ENCODE data around the gene IFIT3.

DNA sequence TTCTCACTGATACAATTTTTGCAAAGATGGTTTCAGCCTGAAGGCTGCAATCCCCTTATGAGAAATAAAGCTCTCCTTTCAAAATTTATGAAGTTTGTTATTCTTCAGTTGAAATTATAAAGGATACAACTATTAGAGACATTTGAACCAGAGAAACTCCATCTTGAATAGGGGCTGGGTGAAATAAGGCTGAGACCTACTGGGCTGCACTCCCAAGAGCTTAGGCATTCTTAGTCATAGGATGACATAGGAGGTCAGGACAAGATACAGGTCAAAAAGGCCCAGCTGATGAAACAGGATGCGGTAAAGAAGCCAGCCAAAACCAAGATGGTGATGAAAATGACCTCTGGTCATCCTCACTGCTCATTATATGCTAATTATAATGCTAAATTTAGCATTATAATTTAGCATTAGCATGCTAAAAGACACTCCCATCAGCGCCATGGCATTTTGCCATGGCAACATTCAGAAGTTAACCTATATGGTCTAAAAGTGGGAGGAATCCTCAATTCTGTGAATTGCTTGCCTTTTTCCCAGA, 27.7 kb downstream of the IFIT3 start:
- TF ChIP-seq EZH2 (IDR thresholded peaks at IDR 0.05; ENCODE audit: insufficient read depth, poor library complexity, severe bottlenecking) (no peak), EZH2phosphoT487 (IDR thresholded peaks at IDR 0.05; ENCODE audit: insufficient read depth, low read depth) (no peak)
